Stimulated activated naive CD8-positive, alpha-beta T cell treated with anti-CD3 and anti-CD28 coated beads, Interleukin-15, Interleukin-2, amounts not matched to agents 100 ng/mL and 50 ng/mL, for 24 hours (primary cell): ENCODE measurements around the gene CPA1.
A peak's percentile ranks its signal among the peaks of the same experiment; 100 is the strongest.

Experiments
- H3K27ac Mint-ChIP-seq: one replicate; pipeline ENCODE4 v1.8.0; 2021; ENCODE audit warnings: mild to moderate bottlenecking, mixed read lengths
- H3K27me3 Mint-ChIP-seq: one replicate; pipeline ENCODE4 v1.8.0; 2021; ENCODE audit warnings: mixed read lengths
- H3K36me3 Mint-ChIP-seq: one replicate; pipeline ENCODE4 v1.8.0; 2021; ENCODE audit warnings: low read depth, mixed read lengths
- H3K4me1 Mint-ChIP-seq: one replicate; pipeline ENCODE4 v1.8.0; 2021; ENCODE audit warnings: low read depth, mixed read lengths
- H3K4me3 Mint-ChIP-seq: one replicate; pipeline ENCODE4 v1.8.0; 2021; ENCODE audit warnings: mild to moderate bottlenecking, mixed read lengths
- H3K9me3 Mint-ChIP-seq: one replicate; pipeline ENCODE4 v1.8.0; 2021; ENCODE audit warnings: mixed read lengths

Gene CPA1

DNA sequence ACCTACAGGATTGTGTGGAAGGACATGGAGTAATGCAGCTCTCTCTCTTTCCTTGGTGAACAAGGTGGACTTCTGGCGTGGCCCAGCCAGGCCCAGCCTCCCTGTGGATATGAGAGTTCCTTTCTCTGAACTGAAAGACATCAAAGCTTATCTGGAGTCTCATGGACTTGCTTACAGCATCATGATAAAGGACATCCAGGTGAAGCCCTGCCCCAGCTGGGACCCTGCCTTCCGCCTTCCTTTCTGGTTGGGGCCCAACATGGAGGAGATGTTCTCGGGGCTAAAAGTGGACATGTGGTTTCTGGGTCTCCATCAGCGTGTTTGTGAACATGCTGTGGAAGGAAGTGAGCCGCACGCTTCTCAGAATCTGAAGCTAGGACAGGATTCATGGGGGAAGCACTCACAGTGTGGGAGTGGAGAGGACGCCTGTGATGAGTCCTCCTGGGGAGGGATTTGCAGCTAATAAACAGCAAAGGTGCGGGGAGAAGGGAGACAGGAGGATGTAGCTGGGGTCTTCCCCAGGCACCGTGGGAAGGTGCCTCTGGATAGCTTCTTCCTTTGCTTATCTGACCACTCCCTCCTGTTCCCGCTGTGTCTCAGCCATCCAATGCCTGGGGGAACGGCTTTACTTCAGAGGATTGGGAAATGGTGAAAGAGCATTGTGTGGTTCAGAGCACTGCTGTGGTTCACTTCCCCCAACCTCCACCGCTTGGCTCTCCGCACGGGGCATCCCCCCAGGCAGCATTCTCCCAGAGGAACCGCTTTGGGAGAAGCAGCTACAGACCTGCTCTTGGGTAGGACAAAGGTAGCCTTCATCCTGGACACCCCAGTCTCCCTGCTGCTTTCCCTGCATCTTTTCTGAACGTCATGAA lies 30.1 kb upstream of the CPA1 start:
- Mint-ChIP-seq H3K27me3 (no peaks in the 10 kb centered on the region), H3K36me3 (no peaks in the 10 kb centered on the region), H3K27ac (no peak overlapping the region), H3K9me3 (no peaks in the 10 kb centered on the region), H3K4me3 (no peak overlapping the region), H3K4me1 (peaks cover 20% of the 10 kb centered on the region)

DNA sequence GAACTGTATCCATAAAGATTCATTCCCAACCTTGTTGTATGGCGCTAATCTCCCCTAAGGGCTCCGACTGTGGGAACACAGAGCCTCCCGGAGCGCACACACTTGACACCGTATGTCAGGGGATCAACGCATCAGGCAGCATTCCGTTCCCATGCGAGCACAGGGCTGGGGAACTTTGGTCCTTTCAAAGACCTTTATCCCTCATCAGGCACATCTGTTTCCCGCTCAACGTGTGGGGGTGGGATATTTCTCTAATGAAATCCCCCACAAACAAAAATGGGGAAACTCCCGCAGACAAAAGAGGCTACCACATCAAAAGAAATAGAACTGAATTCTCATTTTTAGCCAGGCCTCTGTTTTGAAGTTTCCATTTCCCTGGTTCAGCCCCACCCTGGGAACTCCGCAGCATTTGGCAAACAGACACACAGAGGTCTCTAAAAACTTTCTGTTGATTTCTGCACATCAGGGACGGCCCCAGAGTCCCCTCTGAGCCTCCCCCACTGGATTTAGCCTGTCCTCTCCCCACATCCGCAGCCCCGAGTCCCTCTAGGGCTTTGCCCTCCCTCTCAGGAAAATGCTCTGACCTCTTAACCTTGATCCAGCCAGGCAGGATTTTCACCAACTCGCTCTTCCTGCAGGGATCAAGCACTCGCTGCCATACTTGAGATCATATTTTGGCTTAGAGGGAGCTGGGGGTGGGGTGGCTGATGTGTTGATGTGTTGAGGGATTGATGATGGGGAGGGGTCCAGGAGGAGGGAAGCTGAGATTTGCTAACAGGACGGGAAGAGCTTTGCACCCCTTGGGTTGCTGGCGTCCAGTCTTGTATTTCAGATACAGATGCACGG lies 29.1 kb upstream of the CPA1 start:
- Mint-ChIP-seq H3K27ac (no peak overlapping the region), H3K4me3 (no peak overlapping the region), H3K9me3 (no peaks in the 10 kb centered on the region), H3K4me1 (peaks cover 20% of the 10 kb centered on the region), H3K36me3 (no peaks in the 10 kb centered on the region), H3K27me3 (no peaks in the 10 kb centered on the region)

DNA sequence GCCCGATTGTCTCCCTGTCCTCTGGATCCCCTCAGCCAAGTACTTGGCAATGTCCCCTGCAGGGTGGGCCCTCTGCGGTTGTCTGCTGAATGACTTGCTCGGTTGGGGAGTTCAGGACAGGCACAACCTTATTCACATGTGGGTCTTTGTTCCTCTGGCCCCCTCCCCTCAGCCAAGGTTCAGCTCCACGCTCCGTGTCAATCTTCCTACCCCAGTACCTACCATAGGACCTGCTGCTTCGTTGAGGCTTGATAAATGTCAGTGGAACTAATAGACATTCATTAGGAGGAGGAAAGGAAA lies 28.6 kb upstream of the CPA1 start:
- Mint-ChIP-seq H3K27ac (no peak overlapping the region), H3K9me3 (no peaks in the 10 kb centered on the region), H3K4me1 (peaks cover 20% of the 10 kb centered on the region), H3K4me3 (no peak overlapping the region), H3K27me3 (no peaks in the 10 kb centered on the region), H3K36me3 (no peaks in the 10 kb centered on the region)

DNA sequence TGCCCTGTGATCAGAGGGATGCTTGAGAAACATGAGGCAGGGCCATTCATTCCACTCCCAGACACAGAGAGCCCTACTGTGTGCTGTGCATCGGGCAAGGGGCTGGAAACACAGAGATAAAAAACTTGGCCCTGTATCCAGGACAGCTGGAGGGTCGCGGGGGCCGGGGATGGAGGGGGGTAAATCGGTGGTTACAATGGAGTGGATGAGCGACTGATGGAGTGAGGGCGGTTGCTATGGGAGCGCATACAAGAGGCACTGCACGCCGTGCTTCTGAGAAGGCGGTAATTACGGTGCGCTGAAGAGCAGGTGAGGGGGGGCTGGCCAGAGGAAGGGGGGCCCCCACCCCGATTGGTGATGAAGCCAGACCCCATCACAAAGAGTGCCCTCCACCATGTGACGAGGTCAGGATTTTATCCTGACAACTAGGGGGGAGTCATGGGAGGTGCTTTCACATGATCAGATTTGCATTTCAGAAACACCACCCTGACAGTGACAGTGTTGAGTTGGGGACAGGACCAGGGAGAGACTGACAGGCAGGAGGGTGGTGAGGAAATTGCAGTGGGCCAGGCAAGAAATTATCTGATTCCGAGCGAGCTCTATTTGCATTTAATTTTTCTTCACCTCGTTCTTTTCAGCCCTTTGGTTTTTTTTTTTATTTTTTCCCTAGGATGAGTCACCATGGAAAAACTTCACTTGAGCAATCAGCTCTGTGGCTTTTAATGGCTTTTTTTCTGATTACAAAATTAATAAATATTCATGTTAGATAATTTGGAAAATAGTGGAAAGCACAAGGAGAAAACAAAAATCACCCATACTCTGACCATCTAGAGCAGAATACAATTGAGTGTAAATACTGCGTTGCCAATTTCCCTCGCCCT lies 27.9 kb upstream of the CPA1 start:
- Mint-ChIP-seq H3K27me3 (no peaks in the 10 kb centered on the region), H3K4me1 (peaks cover 20% of the 10 kb centered on the region), H3K36me3 (no peaks in the 10 kb centered on the region), H3K4me3 (no peak overlapping the region), H3K9me3 (no peaks in the 10 kb centered on the region), H3K27ac (no peak overlapping the region)

DNA sequence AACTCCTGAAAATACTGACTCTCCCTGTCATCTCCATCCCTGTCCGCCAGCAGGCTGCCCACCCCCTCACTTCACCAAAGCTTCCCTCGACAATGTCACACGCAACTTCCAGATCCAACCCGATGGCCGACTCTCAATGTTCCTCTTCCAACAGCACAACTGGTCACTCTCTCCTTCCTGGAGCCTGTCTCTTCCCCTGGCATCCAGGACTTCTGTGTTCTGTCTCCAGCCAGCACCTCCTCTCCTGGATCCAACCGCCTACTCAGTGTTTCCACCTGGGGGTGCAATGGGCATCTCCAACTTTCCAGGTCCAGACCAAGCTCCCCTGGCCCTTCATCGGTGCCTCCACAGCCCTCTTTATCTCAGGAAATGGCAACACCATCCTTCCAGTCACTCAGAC lies 27.1 kb upstream of the CPA1 start:
- H3K27me3 Mint-ChIP-seq: no peaks in the 10 kb centered on the region
- no peak overlapping the region for H3K4me3 Mint-ChIP-seq

DNA sequence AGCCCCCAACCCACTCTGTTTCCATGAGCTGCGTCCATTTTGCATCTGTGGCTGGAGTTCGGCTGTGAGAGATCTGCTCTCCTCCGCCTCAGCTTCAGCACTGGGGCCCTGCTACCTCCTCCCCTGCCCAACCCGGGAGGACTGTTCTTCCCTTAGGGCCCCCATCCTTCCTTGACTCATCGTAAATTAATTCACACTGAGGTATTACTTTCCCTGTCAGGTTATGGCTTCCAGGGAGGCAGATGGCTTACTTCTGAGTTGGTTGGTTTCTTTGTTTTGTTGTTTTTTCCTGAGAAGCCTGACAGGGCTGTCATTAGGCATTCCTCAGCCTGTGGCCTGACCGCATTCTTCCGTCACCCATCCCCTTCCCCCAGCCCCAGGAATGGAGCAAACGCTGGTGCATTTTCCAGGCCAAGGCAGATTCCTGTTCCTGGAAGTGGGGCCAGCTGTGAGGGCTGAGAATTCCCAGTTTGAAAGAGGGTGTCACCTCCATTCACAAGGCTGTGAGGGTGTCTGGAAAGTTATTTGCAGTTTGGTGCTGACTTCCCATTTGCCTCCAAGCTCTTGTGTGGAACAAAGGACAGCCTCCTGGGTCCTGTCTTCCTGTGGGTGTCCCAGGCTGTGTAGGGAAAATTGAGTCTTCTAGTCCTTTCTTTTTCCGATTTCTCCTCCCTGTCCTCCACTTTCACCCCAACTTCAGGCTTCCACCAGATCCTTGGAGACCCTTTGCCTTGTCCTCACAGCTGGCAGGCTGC lies 24.0 kb upstream of the CPA1 start:
- peaks cover 7% of the 10 kb centered on the region for H3K9me3 Mint-ChIP-seq
- H3K4me3 Mint-ChIP-seq: no peak overlapping the region
- H3K27me3 Mint-ChIP-seq: no peaks in the 10 kb centered on the region
- peaks cover 8% of the 10 kb centered on the region for H3K4me1 Mint-ChIP-seq
- H3K27ac Mint-ChIP-seq: no peak overlapping the region
- H3K36me3 Mint-ChIP-seq: no peaks in the 10 kb centered on the region

More for the DNA sequence above, 27.1 kb upstream of the CPA1 start:
- Mint-ChIP-seq H3K9me3 (no peaks in the 10 kb centered on the region), H3K36me3 (no peaks in the 10 kb centered on the region), H3K27ac (peak overlapping the region; percentile 15), H3K4me1 (peaks cover 20% of the 10 kb centered on the region)

DNA sequence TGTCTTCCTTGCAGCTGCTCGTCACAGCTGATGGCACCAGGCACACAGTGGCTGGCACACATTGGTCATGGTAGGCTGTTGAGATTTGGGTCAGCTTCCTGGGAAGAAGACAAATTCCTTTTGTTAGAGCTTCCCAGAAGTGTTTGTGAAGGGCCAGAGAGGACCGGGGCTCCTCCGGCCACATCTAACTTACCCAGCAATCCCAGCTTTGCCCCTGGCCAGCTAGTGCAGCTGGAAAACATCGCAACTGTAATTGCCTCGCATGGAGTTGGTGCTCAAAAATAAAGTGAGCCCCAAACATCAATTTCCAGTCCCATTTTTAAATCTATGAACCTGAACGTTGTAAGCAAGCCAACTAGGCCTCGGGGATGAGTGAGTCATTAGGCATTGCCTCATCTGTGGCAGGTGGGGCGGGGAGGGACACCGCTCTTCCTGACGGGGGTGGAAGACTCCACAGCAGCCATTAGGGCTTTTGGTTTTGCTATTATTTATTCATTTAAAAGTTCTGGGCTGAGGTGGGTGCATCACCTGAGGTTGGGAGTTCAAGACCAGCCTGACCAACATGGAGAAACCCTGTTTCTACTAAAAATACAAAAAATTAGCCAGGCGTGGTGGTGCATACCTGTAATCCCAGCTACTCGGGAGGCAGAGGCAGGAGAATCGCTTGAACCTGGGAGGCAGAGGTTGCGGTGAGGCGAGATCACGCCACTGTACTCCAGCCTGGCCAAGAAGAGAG lies 23.2 kb upstream of the CPA1 start:
- no peak overlapping the region for H3K4me3 Mint-ChIP-seq
- no peaks in the 10 kb centered on the region for H3K36me3 Mint-ChIP-seq
- H3K27me3 Mint-ChIP-seq: no peaks in the 10 kb centered on the region
- peaks cover 7% of the 10 kb centered on the region for H3K9me3 Mint-ChIP-seq
- H3K27ac Mint-ChIP-seq: no peak overlapping the region
- peaks cover under 1% of the 10 kb centered on the region for H3K4me1 Mint-ChIP-seq

DNA sequence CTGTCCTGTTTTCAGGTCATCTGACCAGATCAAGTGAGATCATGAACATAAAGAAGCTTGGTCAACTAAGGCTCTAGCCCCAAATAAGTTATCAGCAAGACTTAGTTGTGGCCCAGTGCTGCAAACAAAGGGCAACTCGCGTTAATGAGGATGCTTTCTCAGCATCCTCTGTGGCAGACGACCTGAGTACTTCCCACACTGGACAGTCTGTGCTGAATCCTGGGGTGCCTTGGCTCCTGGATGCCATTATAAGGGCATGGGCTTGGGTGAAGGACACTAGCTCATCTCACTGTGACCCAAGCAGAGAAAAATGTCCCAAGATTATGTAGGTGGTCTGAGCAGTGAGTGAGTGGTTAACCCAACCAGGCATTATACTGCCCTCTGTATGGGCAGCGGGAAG lies 21.8 kb upstream of the CPA1 start:
- no peak overlapping the region for H3K27ac Mint-ChIP-seq
- H3K9me3 Mint-ChIP-seq: peaks cover 7% of the 10 kb centered on the region
- no peaks in the 10 kb centered on the region for H3K36me3 Mint-ChIP-seq
- H3K4me3 Mint-ChIP-seq: no peak overlapping the region
- peaks cover 4% of the 10 kb centered on the region for H3K4me1 Mint-ChIP-seq
- H3K27me3 Mint-ChIP-seq: no peaks in the 10 kb centered on the region

DNA sequence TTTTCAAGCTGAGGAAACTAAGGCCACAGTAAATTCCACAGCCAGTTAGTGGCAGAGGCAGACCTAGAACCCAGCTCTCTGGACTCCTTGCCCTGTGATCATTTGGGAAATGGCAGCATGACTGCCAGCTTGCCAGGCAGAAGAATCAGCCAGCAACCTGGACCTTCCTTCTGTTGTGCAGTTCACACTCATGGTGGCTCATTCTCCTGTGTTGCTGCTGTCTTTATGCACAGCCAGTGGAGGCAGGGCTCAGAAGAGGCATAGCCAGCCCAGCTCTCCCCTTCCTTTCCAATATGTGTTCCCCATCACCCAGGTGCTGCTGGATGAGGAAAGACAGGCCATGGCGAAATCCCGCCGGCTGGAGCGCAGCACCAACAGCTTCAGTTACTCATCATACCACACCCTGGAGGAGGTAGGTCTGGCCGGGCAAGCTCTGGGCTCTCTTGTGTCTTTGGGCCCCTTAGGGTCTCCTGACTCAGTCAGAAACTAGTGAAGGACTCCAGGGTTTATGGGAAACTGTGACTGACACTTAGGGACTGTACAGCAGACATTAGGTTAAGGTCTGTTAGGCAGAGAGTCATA lies 20.9 kb upstream of the CPA1 start:
- H3K9me3 Mint-ChIP-seq: peaks cover 7% of the 10 kb centered on the region
- H3K27me3 Mint-ChIP-seq: no peaks in the 10 kb centered on the region
- no peak overlapping the region for H3K27ac Mint-ChIP-seq
- H3K36me3 Mint-ChIP-seq: no peaks in the 10 kb centered on the region
- H3K4me3 Mint-ChIP-seq: no peak overlapping the region
- peaks cover 8% of the 10 kb centered on the region for H3K4me1 Mint-ChIP-seq

DNA sequence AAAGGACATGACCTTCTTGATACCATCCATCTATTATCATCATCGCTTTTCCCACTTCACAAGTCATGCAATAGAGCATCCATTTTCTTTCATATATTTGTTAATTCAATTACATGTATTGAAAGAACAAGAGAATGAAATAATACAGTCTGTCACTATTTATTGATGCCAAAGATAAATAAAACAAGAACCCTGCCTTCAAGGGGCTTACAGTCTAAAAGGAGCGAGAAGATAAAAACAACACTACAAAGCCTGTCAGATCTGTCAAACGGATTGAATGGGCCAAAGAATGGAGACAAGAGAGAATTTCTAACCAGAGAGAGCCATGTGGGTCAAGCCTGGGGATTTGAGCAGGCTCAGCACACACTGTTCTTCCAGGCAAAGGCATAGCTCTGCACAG lies 19.8 kb upstream of the CPA1 start:
- peaks cover 8% of the 10 kb centered on the region for H3K4me1 Mint-ChIP-seq
- no peak overlapping the region for H3K4me3 Mint-ChIP-seq
- no peak overlapping the region for H3K27ac Mint-ChIP-seq
- peaks cover 7% of the 10 kb centered on the region for H3K9me3 Mint-ChIP-seq
- H3K27me3 Mint-ChIP-seq: no peaks in the 10 kb centered on the region
- H3K36me3 Mint-ChIP-seq: no peaks in the 10 kb centered on the region

DNA sequence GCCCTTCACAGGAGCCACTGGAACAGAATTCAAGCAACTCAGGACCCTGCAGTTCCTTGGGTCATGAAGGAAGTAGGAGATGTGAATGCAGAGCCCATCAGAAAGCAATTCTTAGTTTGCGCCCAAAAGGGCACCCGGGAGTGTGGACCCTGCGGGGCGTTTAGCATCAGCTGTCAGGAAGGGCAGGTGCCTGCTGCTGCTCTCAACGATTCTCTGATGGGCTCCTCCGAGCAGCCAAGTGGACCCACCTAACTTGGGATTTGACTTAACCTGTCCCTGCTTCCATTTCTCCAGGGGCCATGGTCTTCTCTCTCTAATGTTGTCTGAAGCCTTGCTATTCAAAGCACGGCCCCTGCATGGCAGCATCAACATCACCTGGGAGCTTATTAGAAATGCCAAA lies 18.6 kb upstream of the CPA1 start:
- Mint-ChIP-seq H3K27ac (no peak overlapping the region), H3K4me1 (peaks cover 8% of the 10 kb centered on the region), H3K27me3 (no peaks in the 10 kb centered on the region), H3K4me3 (no peak overlapping the region), H3K36me3 (no peaks in the 10 kb centered on the region), H3K9me3 (peaks cover 7% of the 10 kb centered on the region)

DNA sequence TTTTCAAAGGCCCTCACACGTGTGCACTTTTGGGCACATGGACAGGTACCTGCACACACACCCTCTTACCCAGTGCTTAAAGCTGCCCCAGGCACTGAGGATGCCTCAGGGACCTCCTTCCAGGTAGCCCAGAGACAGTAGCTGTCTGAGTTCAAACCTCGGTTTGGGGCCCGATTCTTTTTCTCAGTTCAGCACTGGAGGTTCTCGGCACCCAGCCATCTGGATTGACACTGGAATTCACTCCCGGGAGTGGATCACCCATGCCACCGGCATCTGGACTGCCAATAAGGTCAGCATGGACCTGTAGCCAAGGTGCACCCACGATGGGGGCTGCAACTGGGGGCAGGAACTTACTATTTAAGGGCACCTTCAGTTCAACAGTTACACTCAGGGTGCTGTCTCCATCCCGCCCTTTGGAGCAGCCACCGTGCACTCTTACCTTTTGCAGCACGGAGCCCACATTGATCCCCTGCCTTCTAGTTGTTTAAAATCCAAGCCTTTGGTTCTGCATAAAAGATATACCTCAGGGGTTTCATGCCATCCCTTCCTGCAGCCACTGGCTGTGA lies 18.0 kb upstream of the CPA1 start:
- Mint-ChIP-seq H3K9me3 (peaks cover 7% of the 10 kb centered on the region), H3K27ac (no peak overlapping the region), H3K36me3 (no peaks in the 10 kb centered on the region), H3K4me1 (peaks cover 8% of the 10 kb centered on the region), H3K4me3 (no peak overlapping the region), H3K27me3 (no peaks in the 10 kb centered on the region)

DNA sequence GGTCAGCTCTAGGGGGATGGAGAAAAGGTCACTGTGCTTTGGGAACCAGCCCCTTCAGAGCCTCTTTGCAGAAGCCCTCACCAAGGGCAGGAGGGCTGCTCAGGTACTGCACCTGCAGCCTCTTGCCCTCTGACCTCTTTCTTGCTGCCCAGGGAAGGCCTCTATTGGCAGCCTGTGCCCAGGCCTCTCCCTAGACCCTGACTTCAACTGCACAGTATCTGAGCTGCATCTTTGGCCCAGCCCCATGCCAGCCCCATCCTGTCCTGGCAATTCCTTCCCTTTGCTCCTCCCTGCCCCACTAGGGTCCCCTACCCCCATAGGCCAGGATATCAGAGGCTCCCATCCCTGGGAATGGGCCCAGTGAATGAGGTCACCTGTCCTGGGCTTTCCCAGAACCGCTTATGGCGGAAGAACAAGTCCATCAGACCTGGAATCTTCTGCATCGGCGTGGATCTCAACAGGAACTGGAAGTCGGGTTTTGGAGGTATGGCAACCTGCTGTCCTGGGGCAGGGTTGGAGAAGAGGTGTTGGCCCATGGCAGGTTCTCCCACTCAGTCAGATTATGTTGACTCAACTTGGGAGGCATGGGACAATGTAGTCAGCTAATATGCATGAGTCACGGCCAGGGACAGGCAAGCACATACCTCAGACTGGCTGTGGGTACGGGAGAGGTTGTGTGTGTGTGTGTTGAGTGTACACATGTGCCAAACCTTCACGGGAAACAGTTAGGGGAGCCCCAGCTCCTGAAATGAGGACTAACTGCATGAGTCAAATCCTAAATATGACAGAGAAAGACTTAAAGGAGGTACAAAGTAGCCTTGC lies 17.1 kb upstream of the CPA1 start:
- peaks cover 7% of the 10 kb centered on the region for H3K9me3 Mint-ChIP-seq
- H3K4me3 Mint-ChIP-seq: no peak overlapping the region
- no peaks in the 10 kb centered on the region for H3K27me3 Mint-ChIP-seq
- no peaks in the 10 kb centered on the region for H3K36me3 Mint-ChIP-seq
- H3K4me1 Mint-ChIP-seq: peaks cover 11% of the 10 kb centered on the region
- no peak overlapping the region for H3K27ac Mint-ChIP-seq
